Osteocyte (in vitro differentiated cells): ENCODE data around the gene PTPRB. TPM values are rescaled to one million over a fixed set of nuclear protein-coding genes. Genes with fewer than 3 reads are reported as not detected.

Experiments
- DNase-seq: peaks from one replicate; pipeline ENCODE4 v3.0.0; 2021; ENCODE audit warnings: mixed read lengths; ENCODE audit not compliant: unreplicated experiment; ENCODE audit errors: extremely low spot score
- H3K27ac Mint-ChIP-seq: one replicate; pipeline ENCODE4 v1.8.0; 2021; ENCODE audit warnings: mild to moderate bottlenecking, mixed read lengths; ENCODE audit not compliant: unreplicated experiment
- H3K27me3 Mint-ChIP-seq: one replicate; pipeline ENCODE4 v1.8.0; 2021; ENCODE audit warnings: mixed read lengths; ENCODE audit not compliant: unreplicated experiment
- H3K36me3 Mint-ChIP-seq: one replicate; pipeline ENCODE4 v1.8.0; 2021; ENCODE audit warnings: mixed read lengths; ENCODE audit not compliant: unreplicated experiment
- H3K4me1 Mint-ChIP-seq: one replicate; pipeline ENCODE4 v1.8.0; 2021; ENCODE audit warnings: mixed read lengths; ENCODE audit not compliant: unreplicated experiment
- H3K4me3 Mint-ChIP-seq: one replicate; pipeline ENCODE4 v1.8.0; 2021; ENCODE audit warnings: mild to moderate bottlenecking, moderate library complexity, mixed read lengths; ENCODE audit not compliant: unreplicated experiment
- H3K9me3 Mint-ChIP-seq: one replicate; pipeline ENCODE4 v1.8.0; 2021; ENCODE audit warnings: mixed read lengths; ENCODE audit not compliant: unreplicated experiment
- CTCF ChIP-seq: fragments of 200-600 bp; sonication (generic); IDR thresholded peaks from 2 replicates; pipeline ENCODE4 v1.5.0; 2021; ENCODE audit warnings: antibody characterized with exemption, mild to moderate bottlenecking, moderate library complexity
- total RNA-seq: library from RNA; stranded (reverse); gene quantifications from 2 replicates; pipeline ENCODE4 v1.2.1, GENCODE V29; 2021

PTPRB gene
- total RNA-seq, 1 donor from 2014 or later, result 0.05 TPM

GRCh38 chr12:70536650-70537049 is 100.6 kb downstream of the PTPRB start:
- peaks cover 4% of the 10 kb centered on the region for H3K27me3 Mint-ChIP-seq
- TF ChIP-seq CTCF, result no peak
- H3K4me1 Mint-ChIP-seq, result no peaks in the 10 kb centered on the region
- H3K27ac Mint-ChIP-seq, result no peak overlapping the region
- no peak overlapping the region for H3K4me3 Mint-ChIP-seq
- no peak for DNase-seq
- H3K36me3 Mint-ChIP-seq, result no peaks in the 10 kb centered on the region
- peaks cover 5% of the 10 kb centered on the region for H3K9me3 Mint-ChIP-seq

- H3K27ac Mint-ChIP-seq, result no peak overlapping the region
- TF ChIP-seq CTCF, result no peak
- H3K36me3 Mint-ChIP-seq, result no peaks in the 10 kb centered on the region
- no peak for DNase-seq
- H3K4me3 Mint-ChIP-seq, result no peak overlapping the region
- peaks cover 4% of the 10 kb centered on the region for H3K27me3 Mint-ChIP-seq
- H3K4me1 Mint-ChIP-seq, result no peaks in the 10 kb centered on the region
- peaks cover 5% of the 10 kb centered on the region for H3K9me3 Mint-ChIP-seq
Measured at GRCh38 chr12:70535896-70536374, 101.3 kb downstream of the PTPRB start.

GRCh38 chr12:70534466-70534865 is 102.8 kb downstream of the PTPRB start:
- no peaks in the 10 kb centered on the region for H3K4me1 Mint-ChIP-seq

GRCh38 chr12:70529647-70530046 is 107.6 kb downstream of the PTPRB start:
- DNase-seq, result no peak
- Mint-ChIP-seq H3K36me3 (no peaks in the 10 kb centered on the region), H3K27me3 (peaks cover 7% of the 10 kb centered on the region), H3K27ac (no peak overlapping the region), H3K9me3 (peaks cover 5% of the 10 kb centered on the region), H3K4me1 (no peaks in the 10 kb centered on the region), H3K4me3 (no peak overlapping the region)
- TF ChIP-seq CTCF, result no peak

More at GRCh38 chr12:70534466-70534865, 102.8 kb downstream of the PTPRB start:
- DNase-seq, result no peak
- Mint-ChIP-seq H3K36me3 (no peaks in the 10 kb centered on the region), H3K4me3 (no peak overlapping the region), H3K27ac (no peak overlapping the region), H3K27me3 (peaks cover 4% of the 10 kb centered on the region), H3K9me3 (peaks cover 5% of the 10 kb centered on the region)
- TF ChIP-seq CTCF, result no peak

- H3K27me3 Mint-ChIP-seq, result no peaks in the 10 kb centered on the region
- DNase-seq, result no peak
- no peaks in the 10 kb centered on the region for H3K9me3 Mint-ChIP-seq
- TF ChIP-seq CTCF, result no peak
- no peaks in the 10 kb centered on the region for H3K4me1 Mint-ChIP-seq
- no peak overlapping the region for H3K27ac Mint-ChIP-seq
- no peak overlapping the region for H3K4me3 Mint-ChIP-seq
- no peaks in the 10 kb centered on the region for H3K36me3 Mint-ChIP-seq
Measured at GRCh38 chr12:70520847-70521246, 116.4 kb downstream of the PTPRB start.
